ENCODE measurements around the gene SERPINA1. TPM values are rescaled to one million over a fixed set of nuclear protein-coding genes. Genes with fewer than 3 reads are reported as not detected.

The SERPINA1 gene
- total RNA-seq, 1 donor from 2014 or later = 6.1 TPM

DNA sequence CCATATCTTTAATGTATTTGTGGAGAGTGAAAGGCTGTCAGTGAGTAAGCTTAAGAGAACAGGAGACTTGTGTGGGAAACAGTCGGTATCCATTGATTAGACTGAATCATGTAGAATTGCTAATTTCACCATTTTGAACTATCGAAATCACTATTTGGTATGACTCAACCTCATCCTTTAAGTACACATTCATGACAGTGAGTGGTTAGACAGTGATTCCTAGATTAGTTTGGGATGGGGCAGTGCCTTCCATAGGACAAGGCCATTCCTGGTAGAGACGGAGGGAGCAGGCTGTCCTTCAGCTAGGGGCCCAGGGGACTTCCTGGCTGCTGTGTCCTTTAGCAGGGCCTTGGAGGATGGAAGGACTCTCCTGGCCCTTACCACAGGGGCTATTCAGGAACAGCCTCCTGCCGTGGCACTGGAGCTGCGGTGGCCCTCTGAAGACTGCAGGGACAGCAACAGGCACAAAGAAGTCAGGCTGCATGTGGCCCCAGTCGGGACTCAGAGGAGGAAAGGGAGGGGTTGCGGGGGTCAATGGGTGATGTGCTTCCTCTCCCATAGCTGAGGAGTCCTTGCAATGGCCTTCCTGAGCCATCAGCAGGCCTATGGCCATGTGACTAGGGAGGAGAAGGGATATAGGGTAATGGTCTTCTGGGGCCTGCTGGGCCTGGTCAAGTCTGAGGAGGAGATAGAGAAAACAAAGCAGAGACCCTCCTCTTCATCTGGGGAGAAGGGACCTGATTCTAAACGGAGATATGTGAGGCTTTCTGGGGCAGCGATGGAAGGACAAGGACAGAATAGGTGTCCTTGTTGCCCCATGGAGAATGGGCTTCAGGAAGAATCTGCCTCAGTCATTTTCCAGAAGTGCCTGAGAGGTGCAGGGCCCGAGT is 11.2 kb downstream of the SERPINA1 start:
- no peaks in the 10 kb centered on the region for H3K9me3 ChIP-seq
- H3K27me3 ChIP-seq = no peaks in the 10 kb centered on the region
- H3K4me1 ChIP-seq = no peaks in the 10 kb centered on the region
- intact Hi-C loops (cut with DNase I) = no loop called here
- H3K36me3 ChIP-seq = no peaks in the 10 kb centered on the region
- no peak overlapping the region for H3K27ac ChIP-seq
- TF ChIP-seq POLR2A (IDR thresholded peaks at IDR 0.05) = no peak
- TF ChIP-seq, protein P1, sequence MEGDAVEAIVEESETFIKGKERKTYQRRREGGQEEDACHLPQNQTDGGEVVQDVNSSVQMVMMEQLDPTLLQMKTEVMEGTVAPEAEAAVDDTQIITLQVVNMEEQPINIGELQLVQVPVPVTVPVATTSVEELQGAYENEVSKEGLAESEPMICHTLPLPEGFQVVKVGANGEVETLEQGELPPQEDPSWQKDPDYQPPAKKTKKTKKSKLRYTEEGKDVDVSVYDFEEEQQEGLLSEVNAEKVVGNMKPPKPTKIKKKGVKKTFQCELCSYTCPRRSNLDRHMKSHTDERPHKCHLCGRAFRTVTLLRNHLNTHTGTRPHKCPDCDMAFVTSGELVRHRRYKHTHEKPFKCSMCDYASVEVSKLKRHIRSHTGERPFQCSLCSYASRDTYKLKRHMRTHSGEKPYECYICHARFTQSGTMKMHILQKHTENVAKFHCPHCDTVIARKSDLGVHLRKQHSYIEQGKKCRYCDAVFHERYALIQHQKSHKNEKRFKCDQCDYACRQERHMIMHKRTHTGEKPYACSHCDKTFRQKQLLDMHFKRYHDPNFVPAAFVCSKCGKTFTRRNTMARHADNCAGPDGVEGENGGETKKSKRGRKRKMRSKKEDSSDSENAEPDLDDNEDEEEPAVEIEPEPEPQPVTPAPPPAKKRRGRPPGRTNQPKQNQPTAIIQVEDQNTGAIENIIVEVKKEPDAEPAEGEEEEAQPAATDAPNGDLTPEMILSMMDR (IDR thresholded peaks at IDR 0.05) = no peak
- no peak for TF ChIP-seq POLR2AphosphoS5 (IDR thresholded peaks at IDR 0.05; ENCODE audit: insufficient read depth in 1 of 2, low read depth in 1 of 2)
- no peak for DNase-seq (ENCODE audit: extremely low spot score in 2 of 2)
- H3K4me3 ChIP-seq = no peak overlapping the region

GRCh38 chr14:94376108-94376975 is 12.1 kb downstream of the SERPINA1 start:
- TF ChIP-seq, protein P1 (IDR thresholded peaks at IDR 0.05) = no peak
- no peak for TF ChIP-seq POLR2AphosphoS5 (IDR thresholded peaks at IDR 0.05; ENCODE audit: insufficient read depth in 1 of 2, low read depth in 1 of 2)
- no peak for TF ChIP-seq POLR2A (IDR thresholded peaks at IDR 0.05)
- H3K27ac ChIP-seq = no peak overlapping the region
- no peaks in the 10 kb centered on the region for H3K9me3 ChIP-seq
- H3K27me3 ChIP-seq = no peaks in the 10 kb centered on the region
- no peak overlapping the region for H3K4me3 ChIP-seq
- DNase-seq (ENCODE audit: extremely low spot score in 2 of 2) = no peak
- H3K4me1 ChIP-seq = no peaks in the 10 kb centered on the region
- intact Hi-C loops (cut with DNase I) = no loop called here
- no peaks in the 10 kb centered on the region for H3K36me3 ChIP-seq

- Histone ChIP-seq H3K4me3 (no peak overlapping the region), H3K27me3 (no peaks in the 10 kb centered on the region), H3K36me3 (no peaks in the 10 kb centered on the region), H3K27ac (no peak overlapping the region), H3K4me1 (no peaks in the 10 kb centered on the region), H3K9me3 (no peaks in the 10 kb centered on the region)
- no peak for DNase-seq (ENCODE audit: extremely low spot score in 2 of 2)
- intact Hi-C loops (cut with DNase I) = no loop called here
- TF ChIP-seq POLR2AphosphoS5 (IDR thresholded peaks at IDR 0.05; ENCODE audit: insufficient read depth in 1 of 2, low read depth in 1 of 2) (no peak), POLR2A (IDR thresholded peaks at IDR 0.05) (no peak)
- TF ChIP-seq, protein P1 (IDR thresholded peaks at IDR 0.05) = no peak
These were observed 12.8 kb downstream of the SERPINA1 start for GRCh38 chr14:94375552-94376107.

DNA sequence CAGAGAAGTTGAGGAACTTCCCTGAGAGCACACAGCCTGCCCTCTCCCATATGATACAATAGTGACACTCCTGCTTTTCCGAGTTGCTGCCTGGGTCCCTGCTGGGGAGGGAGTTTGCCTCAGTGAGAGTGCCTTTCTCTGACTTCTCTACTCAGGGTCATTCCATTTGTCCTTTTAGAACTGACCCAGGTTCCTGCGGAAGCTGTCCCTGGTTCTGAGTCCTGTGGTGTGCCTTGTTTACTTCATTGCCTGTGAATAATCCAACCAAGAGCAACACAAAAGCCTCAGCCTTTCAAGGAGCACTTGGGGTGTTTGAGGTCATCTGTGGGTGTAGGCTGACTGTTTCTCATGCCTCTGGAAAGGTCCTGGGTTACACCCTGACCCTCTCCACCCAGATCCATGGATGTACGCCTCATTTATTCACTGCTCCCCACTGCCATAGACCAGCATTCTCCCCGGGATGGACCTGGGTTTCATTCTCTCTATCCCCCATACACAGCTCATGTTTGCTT is 13.6 kb downstream of the SERPINA1 start:
- H3K36me3 ChIP-seq = no peaks in the 10 kb centered on the region
- no peak for DNase-seq (ENCODE audit: extremely low spot score in 2 of 2)

More for the DNA sequence above, 13.6 kb downstream of the SERPINA1 start:
- no peaks in the 10 kb centered on the region for H3K4me1 ChIP-seq
- intact Hi-C loops (cut with DNase I) = no loop called here
- TF ChIP-seq POLR2A (IDR thresholded peaks at IDR 0.05) = no peak
- TF ChIP-seq POLR2AphosphoS5 (IDR thresholded peaks at IDR 0.05; ENCODE audit: insufficient read depth in 1 of 2, low read depth in 1 of 2) = no peak
- TF ChIP-seq, protein P1 (IDR thresholded peaks at IDR 0.05) = no peak
- H3K9me3 ChIP-seq = no peaks in the 10 kb centered on the region
- no peak overlapping the region for H3K4me3 ChIP-seq
- H3K27me3 ChIP-seq = no peaks in the 10 kb centered on the region
- H3K27ac ChIP-seq = no peak overlapping the region

Data from vagina (tissue), 2 donors.